ENCODE data around the gene PFKL.

PFKL gene

GRCh38 chr21:44260791-44261631 is 38.8 kb upstream of the PFKL start:
- no peak for TF ChIP-seq CTCF (IDR thresholded peaks at IDR 0.05)

GRCh38 chr21:44261675-44262295 is 38.1 kb upstream of the PFKL start, which contains the start of gene DNMT3L:
Gene DNMT3L (minus strand): TSS chr21:44261897. CDS start chr21:44261259, 638 bp downstream.
- TF ChIP-seq CTCF (IDR thresholded peaks at IDR 0.05), result no peak

- TF ChIP-seq CTCF (IDR thresholded peaks at IDR 0.05), result no peak
These were observed 37.4 kb upstream of the PFKL start for GRCh38 chr21:44262338-44263056.

GRCh38 chr21:44263221-44263760 is 36.6 kb upstream of the PFKL start:
- TF ChIP-seq CTCF (IDR thresholded peaks at IDR 0.05), result no peak

GRCh38 chr21:44263768-44264167 is 36.1 kb upstream of the PFKL start:
- no peak for TF ChIP-seq CTCF (IDR thresholded peaks at IDR 0.05)

GRCh38 chr21:44265734-44266270 is 34.1 kb upstream of the PFKL start:
- TF ChIP-seq CTCF (IDR thresholded peaks at IDR 0.05), result no peak

GRCh38 chr21:44267655-44268142 is 32.2 kb upstream of the PFKL start:
- TF ChIP-seq CTCF (IDR thresholded peaks at IDR 0.05), result no peak

All from LNCAP (cell line).